Lower lobe of right lung (tissue), 2 donors: ENCODE data around the gene ESYT2. TPM values are rescaled to one million over a fixed set of nuclear protein-coding genes. Genes with fewer than 3 reads are reported as not detected.

Experiments used
- ATAC-seq, 2 donors: fragments of 200-7000 bp; cut with Tn5 transposase; one replicate each; pipeline ENCODE4 v1.9.1; 2020 to 2022; ENCODE audit warnings: mild to moderate bottlenecking in 2 of 2, moderate library complexity in 2 of 2
- DNase-seq: peaks from one replicate; pipeline ENCODE4 v3.0.0-alpha.2; 2020
- H3K27ac ChIP-seq: fragments of 200-600 bp; one replicate; pipeline ENCODE4 v1.8.0; 2022
- H3K27me3 ChIP-seq: fragments of 200-600 bp; one replicate; pipeline ENCODE4 v1.8.0; 2022; ENCODE audit warnings: low read depth
- H3K36me3 ChIP-seq: fragments of 200-600 bp; one replicate; pipeline ENCODE4 v1.8.0; 2022; ENCODE audit warnings: mild to moderate bottlenecking
- H3K4me1 ChIP-seq: fragments of 200-600 bp; one replicate; pipeline ENCODE4 v1.8.0; 2022
- H3K4me3 ChIP-seq: fragments of 200-600 bp; one replicate; pipeline ENCODE4 v1.8.0; 2022; ENCODE audit warnings: mild to moderate bottlenecking
- H3K9me3 ChIP-seq: fragments of 200-600 bp; one replicate; pipeline ENCODE4 v1.8.0; 2022
- intact Hi-C: fragments of 100-400 bp; cut with DNase I; formaldehyde crosslinking; loops from one replicate; pipeline ENCODE4 v1.11.0; 2022
- total RNA-seq: library from RNA; stranded (reverse); fragmentation: NEBNext Ultra II Directional; extraction: Animal tissue kit (Norgen Biotek cat#: 25700); gene quantifications from one replicate; pipeline ENCODE4 v1.2.1, GENCODE V29; 2021
- TF ChIP-seq, protein P1 (sequence below): fragments of 200-600 bp; IDR thresholded peaks from one replicate; pipeline ENCODE4 v1.8.0; 2022; ENCODE audit warnings: antibody characterized with exemption, mild to moderate bottlenecking
- donor health status: DM: no; HTN: yes; CAD: no; lungs with severe emphysema.

ESYT2 gene
- total RNA-seq, 1 donor from 2014 or later, result 55.5 TPM

DNA sequence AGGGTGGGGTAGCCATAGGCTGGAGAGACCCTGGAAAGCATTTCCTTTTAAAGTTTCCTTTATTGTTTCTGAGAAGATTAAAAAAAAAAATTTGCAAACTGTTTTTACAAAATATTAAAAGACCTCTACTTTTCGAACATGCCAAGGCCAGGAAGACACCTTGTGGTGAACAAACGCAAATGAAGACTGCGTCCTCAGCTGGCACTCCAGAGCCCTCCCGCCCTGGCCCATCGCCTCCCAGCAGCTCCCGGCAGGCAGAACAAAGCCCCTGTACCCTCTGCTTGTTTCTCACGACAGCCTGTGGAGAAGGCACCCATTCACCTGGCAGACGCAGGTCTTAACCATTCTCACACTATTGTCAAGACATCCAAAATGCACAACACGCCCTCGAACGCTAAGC is 56.4 kb downstream of the ESYT2 start:
- Histone ChIP-seq H3K27me3 (no peaks in the 10 kb centered on the region), H3K36me3 (peaks cover 68% of the 10 kb centered on the region), H3K9me3 (no peaks in the 10 kb centered on the region), H3K27ac (no peak overlapping the region), H3K4me3 (no peak overlapping the region), H3K4me1 (peaks cover under 1% of the 10 kb centered on the region)
- TF ChIP-seq, protein P1, sequence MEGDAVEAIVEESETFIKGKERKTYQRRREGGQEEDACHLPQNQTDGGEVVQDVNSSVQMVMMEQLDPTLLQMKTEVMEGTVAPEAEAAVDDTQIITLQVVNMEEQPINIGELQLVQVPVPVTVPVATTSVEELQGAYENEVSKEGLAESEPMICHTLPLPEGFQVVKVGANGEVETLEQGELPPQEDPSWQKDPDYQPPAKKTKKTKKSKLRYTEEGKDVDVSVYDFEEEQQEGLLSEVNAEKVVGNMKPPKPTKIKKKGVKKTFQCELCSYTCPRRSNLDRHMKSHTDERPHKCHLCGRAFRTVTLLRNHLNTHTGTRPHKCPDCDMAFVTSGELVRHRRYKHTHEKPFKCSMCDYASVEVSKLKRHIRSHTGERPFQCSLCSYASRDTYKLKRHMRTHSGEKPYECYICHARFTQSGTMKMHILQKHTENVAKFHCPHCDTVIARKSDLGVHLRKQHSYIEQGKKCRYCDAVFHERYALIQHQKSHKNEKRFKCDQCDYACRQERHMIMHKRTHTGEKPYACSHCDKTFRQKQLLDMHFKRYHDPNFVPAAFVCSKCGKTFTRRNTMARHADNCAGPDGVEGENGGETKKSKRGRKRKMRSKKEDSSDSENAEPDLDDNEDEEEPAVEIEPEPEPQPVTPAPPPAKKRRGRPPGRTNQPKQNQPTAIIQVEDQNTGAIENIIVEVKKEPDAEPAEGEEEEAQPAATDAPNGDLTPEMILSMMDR, result no peak
- DNase-seq (no peak), ATAC-seq (no peak)
- intact Hi-C loops, result no loop called here

GRCh38 chr7:158771213-158771834 is 58.0 kb downstream of the ESYT2 start:
- DNase-seq (no peak), ATAC-seq (peak in 1 of 2 donors; percentile 14)
- Histone ChIP-seq H3K4me3 (no peak overlapping the region), H3K9me3 (no peaks in the 10 kb centered on the region), H3K27ac (no peak overlapping the region), H3K36me3 (peaks cover 71% of the 10 kb centered on the region), H3K4me1 (no peaks in the 10 kb centered on the region), H3K27me3 (no peaks in the 10 kb centered on the region)
- intact Hi-C loops, result no loop called here
- TF ChIP-seq, protein P1, result no peak

DNA sequence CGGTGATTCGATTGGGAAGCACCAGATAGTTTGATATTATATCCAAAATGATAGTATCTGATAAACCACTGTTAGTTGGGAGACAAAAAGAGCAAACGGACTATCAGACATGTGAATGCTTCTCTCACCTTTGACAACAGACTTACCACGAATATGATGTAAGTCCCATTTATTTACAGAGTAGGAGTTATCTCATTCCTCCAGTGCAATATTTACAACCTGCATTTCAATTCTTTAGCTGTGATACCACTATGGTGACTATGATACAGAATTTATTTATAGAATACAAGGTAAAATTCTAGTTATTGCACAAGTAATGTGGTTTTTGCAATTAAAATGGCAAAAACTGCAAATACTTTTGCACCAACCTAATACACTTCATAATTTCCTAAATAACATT is 61.6 kb downstream of the ESYT2 start:
- ATAC-seq, result no peak
- Histone ChIP-seq H3K36me3 (peaks cover 75% of the 10 kb centered on the region), H3K4me3 (no peak overlapping the region), H3K9me3 (no peaks in the 10 kb centered on the region), H3K27me3 (no peaks in the 10 kb centered on the region), H3K27ac (no peak overlapping the region), H3K4me1 (no peaks in the 10 kb centered on the region)
- intact Hi-C loops, result no loop called here
- no peak for DNase-seq
- TF ChIP-seq, protein P1, result no peak

GRCh38 chr7:158766570-158767281 is 62.6 kb downstream of the ESYT2 start:
- Histone ChIP-seq H3K36me3 (peaks cover 80% of the 10 kb centered on the region), H3K27ac (no peak overlapping the region), H3K27me3 (no peaks in the 10 kb centered on the region), H3K4me3 (no peak overlapping the region), H3K4me1 (no peaks in the 10 kb centered on the region), H3K9me3 (no peaks in the 10 kb centered on the region)
- TF ChIP-seq, protein P1, result no peak
- DNase-seq (no peak), ATAC-seq (no peak)
- intact Hi-C loops, result no loop called here

DNA sequence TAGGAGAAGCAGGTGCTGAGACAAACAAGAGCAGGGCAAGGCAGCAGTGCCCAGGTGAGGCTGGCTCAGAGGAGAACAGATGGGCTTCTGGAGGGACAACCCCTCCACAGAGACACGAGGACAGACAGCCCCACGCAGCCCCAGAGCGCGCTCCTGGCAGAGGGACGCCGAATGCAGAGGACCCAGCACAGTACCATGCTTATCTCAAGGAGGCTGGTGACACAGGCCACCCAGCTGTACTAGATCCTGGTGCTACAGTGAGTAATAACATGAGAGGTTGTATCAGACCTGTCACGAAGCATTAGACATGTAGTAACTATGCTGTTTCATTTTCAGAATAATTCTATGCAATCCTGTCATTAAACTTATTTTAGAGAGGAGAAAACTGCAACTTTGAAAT is 64.3 kb downstream of the ESYT2 start:
- Histone ChIP-seq H3K9me3 (no peaks in the 10 kb centered on the region), H3K36me3 (peaks cover 86% of the 10 kb centered on the region), H3K4me3 (no peak overlapping the region), H3K27me3 (no peaks in the 10 kb centered on the region), H3K27ac (no peak overlapping the region), H3K4me1 (no peaks in the 10 kb centered on the region)
- ATAC-seq (peak in 1 of 2 donors; percentile 15), DNase-seq (no peak)
- intact Hi-C loops, result no loop called here
- TF ChIP-seq, protein P1, result no peak
